Breast epithelium (tissue), 3 donors: Measurements from ENCODE around the gene C3orf18.

Experiments used
- CTCF ChIP-seq, 3 donors: fragments of 450-650 bp; IDR thresholded peaks; one replicate each; pipeline ENCODE4 v1.5.1; 2016 to 2017; ENCODE audit warnings: antibody characterized with exemption in 3 of 3, mild to moderate bottlenecking in 3 of 3, moderate library complexity in 3 of 3
- POLR2A ChIP-seq: fragments of 450-650 bp; IDR thresholded peaks from one replicate; pipeline ENCODE4 v1.6.1; 2016; ENCODE audit warnings: antibody characterized with exemption, mild to moderate bottlenecking, moderate library complexity
- POLR2AphosphoS5 ChIP-seq, 3 donors: sonication (generic); formaldehyde crosslinking; IDR thresholded peaks; one replicate each; pipeline ENCODE4 v1.6.1; 2017; ENCODE audit warnings: antibody characterized with exemption in 3 of 3

- TF ChIP-seq CTCF (IDR thresholded peaks at IDR 0.05): no peak
- TF ChIP-seq POLR2AphosphoS5 (IDR thresholded peaks at IDR 0.05): no peak
- TF ChIP-seq POLR2A: no peak
Measured at GRCh38 chr3:50520849-50521248, 46.7 kb downstream of the C3orf18 start.
